ENCODE measurements around the gene SLMAP.

Gene SLMAP

GRCh38 chr3:57948781-57949242, 192.7 kb downstream of the SLMAP start:
- no peak for DNase-seq

GRCh38 chr3:57949344-57949743, 193.2 kb downstream of the SLMAP start:
- DNase-seq: no peak

GRCh38 chr3:57949785-57950615, 193.9 kb downstream of the SLMAP start:
- DNase-seq: no peak

GRCh38 chr3:57951066-57951882, 195.2 kb downstream of the SLMAP start:
- no peak for DNase-seq

DNA sequence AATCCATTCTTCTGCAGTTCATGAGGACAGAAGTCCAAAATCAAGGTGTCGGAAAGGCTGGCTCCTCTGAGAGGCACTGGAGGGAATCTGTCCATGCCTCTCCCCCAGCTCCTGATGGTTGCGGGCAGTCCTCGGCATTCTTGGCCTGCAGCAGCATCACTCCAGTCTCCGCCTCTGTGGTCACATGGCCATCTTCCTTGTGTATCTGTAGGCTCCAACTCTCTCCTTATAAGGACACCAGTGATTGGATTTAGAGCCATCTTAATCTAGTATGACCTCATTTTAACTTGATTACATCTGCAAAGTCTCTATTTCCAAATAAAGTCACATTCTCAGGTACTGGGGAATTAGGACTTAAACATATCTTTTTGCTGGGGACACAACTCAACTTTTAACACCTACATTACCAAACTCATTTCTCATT, 196.1 kb downstream of the SLMAP start:
- DNase-seq: no peak

- no peak for DNase-seq
Measured at GRCh38 chr3:57952651-57953050, 196.5 kb downstream of the SLMAP start.

GRCh38 chr3:57953576-57953975, 197.5 kb downstream of the SLMAP start:
- DNase-seq: no peak

DNA sequence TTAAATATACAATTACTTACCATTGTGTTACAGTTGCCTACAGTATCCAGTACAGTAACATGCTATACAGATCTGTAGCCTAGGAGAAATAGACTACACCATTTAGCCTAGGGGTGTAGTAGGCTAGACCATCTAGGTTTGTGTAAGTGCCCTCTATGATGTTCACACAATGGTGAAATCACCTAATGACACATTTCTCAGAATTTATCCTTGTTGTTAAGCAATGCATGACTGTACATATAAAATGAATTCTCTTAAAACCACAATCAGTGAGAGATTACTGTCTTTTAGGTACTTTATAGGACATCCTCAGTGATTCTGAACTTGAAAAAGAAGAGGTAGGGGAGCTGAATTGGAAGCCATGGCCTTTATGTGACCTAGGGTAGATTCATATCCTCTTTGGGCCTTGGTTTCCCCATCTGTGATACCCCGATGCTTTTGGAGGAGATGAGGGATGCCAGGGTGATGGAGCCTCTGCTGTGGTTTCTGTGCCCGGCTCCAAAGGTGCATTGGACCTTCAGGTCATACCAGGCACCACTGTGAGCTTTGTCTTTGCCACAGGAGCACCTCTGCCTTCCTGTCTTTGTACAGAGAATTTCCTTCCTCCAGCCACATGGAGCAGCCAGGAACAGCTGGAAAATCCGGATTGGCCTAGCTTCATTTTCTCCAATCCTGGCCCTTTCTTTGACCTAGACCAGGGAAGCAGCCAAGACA, 200.2 kb downstream of the SLMAP start:
- no peak for DNase-seq

DNA sequence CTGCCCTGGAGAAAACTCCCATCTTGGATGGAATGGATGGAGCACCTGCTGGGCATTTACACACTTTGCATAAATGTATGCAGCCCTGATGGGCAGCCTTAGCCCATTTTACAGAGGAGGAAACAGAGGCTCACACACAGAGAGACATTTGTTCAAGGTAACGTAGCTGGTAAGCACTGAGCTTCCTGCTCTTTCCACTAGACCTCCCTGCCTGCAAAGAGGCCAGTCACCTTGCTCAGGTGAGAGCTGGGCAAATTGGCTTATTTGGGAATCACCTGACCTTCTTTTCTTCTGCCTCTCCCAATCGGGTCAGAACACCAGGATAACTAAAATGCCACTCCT, 200.7 kb downstream of the SLMAP start:
- DNase-seq: no peak

- DNase-seq: no peak
Measured at GRCh38 chr3:57957824-57958223, 201.7 kb downstream of the SLMAP start.

- no peak for DNase-seq
Measured at GRCh38 chr3:57958642-57959422, 202.7 kb downstream of the SLMAP start.

- DNase-seq: no peak
Measured at GRCh38 chr3:57959423-57960173, 203.5 kb downstream of the SLMAP start.

- DNase-seq: no peak
Measured at GRCh38 chr3:57960174-57960505, 204.0 kb downstream of the SLMAP start.

DNA sequence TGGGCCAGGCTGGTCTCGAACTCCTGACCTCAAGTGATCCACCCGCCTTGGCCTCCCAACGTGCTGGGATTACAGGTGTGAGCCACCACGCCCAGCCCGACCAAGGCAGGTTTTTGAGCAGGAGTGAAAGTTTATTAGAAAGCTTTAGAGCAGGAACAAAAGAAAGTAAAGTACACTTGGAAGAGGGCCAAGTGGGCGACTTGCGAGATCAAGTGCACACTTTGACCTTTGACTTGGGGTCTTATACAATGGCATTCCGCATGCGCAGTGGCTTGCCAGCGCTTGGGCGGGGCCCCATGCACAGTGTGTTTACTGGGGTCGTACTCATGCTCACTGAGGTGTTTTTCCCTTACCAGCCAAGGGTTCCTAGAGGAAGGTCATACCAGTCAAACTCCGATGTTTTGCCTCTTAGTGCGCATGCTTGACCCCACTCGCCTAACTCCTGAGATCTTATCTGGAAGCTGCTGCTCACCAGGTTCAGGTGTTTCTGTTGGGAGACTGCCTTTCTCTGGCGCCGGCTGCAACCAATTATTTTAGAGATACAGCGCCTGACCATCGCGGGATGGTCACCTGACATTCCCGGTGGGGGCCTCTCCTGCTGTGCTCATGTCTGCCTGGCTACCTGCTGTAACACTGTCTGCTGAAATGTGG, 205.2 kb downstream of the SLMAP start:
- DNase-seq: no peak

DNA sequence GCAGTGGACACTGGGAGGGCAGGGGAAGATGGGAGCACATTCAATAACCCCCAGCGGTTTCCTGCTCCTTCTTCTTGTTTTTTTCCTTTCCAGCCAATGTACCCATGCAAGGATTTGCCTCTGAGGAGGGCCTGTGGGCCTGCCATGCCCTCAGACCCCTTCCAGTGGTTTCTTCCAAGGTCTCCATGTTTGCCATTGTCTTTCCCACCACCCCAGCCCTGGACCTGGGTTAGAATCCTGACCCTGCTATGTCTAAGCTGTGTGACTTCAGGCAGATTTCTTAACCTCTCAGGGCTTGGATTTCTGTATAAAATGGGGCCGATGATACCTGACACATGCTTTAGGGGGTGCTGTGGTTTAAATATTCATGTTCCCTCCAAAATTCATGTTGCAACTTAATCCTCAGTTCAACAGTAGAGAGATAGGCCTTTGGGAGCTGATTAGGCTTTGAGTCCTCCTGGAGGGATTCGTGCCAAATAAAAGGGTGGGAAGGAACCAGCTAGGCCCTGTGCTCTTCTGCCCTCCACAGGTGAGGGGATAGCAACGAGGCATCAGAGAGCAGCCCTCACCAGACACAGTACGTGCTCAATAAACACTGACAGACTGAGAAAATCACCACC, 205.8 kb downstream of the SLMAP start:
- no peak for DNase-seq

DNA sequence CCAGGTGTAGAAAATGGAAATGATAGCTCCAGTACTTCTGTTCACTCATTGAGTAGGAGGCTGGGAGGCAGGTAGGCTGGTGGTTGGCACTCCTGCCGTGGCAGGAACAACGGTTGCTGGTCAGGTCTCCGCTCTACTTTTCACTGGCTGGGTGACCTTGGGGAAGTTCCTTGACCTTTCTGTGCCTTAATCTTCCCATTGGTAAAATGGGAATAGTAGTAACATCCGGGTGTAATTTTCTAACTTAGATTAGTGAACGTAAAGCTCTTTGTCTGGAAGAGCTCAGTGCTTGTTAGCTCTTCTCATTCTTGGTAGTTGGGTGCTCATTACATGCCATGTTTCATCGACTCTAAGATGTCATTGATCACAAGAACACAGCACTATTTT, 206.3 kb downstream of the SLMAP start:
- no peak for DNase-seq

DNA sequence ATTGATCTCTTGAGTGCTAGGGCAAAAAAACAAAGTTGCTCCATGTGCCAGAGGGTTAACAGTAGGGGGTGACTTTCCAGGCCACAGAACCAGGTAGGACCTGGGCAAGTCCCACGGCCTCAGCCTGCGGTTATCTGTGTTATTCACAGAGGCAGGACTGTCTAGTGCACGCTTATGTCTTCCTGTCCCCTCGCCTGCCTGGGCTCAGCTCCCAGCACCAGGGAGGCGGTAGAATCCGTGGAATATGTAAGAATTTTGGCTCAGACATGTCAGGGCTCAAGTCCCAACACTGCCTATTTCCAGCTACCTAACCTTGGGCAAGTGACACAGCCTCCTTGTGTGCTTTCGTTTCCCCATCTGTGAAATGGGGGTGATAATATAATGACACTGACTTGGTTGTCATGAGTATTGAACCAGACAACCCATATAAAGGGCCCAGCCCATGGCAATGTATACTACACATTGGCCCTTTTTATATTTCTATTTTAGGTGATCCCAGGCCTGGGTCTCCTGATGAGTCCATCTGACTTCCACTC, 207.8 kb downstream of the SLMAP start:
- no peak for DNase-seq

- no peak for DNase-seq
Measured at GRCh38 chr3:57966829-57967228, 210.7 kb downstream of the SLMAP start.

DNA sequence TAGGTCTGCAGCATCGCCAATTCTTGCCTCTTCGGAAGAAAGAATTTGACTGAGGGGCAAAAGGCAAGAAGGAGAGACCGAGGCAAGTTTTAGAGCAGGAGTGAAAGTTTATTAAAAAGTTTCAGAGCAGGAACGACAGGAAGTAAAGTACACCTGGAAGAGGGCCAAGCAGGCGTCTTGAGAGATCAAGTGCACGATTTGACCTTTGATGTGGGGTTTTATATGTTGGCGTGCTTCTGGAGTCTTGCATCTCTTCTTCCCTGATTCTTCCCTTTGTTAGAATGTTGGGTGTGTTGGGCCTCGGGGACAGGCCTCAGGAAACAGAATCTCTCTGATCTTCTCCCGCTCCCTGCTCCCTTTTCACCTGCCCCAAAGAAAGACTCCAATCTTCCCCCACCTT, 211.5 kb downstream of the SLMAP start:
- no peak for DNase-seq

DNA sequence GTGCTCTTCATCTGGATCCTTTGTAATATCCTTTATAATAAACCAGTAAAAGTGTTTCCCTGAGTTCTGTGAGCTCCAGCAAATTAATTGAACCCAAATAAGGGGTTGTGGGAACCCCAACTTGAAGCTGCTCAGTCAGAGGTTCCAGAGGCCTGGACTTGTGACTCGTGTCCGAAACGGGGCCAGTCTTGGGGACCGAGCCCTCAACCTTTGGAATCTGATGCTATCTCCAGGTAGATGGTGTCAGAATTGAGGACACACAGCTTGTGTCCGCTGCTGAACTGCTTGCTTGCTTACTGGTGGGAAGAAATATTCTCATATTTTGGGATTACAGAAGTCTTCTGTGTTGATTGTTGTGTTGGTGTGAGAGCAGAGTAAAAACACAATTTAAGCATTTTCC, 212.4 kb downstream of the SLMAP start:
- DNase-seq: no peak

GRCh38 chr3:57971975-57972374, 215.9 kb downstream of the SLMAP start:
- no peak for DNase-seq

Measured in activated T-cell treated with anti-CD3 and anti-CD28 coated beads for 4 hours (primary cell).